ENCODE results near the gene SCTR. TPM values are rescaled to one million over a fixed set of nuclear protein-coding genes. Genes with fewer than 3 reads are reported as not detected.

The SCTR gene
- total and polyA plus RNA-seq, 2 donors (not counting 1 experiment from before 2014, with no cell fraction given), result not detected

- intact Hi-C loops (cut with micrococcal nuclease), result no loop called here
- H3K4me3 ChIP-seq (ENCODE audit: control extremely low read depth in 1 of 5, extremely low read depth in 1 of 5, insufficient read depth in 1 of 5, low read depth in 2 of 5, low read length in 4 of 5), result no peak overlapping the region
- H3K79me2 ChIP-seq (ENCODE audit: control insufficient read depth, insufficient read depth, low read length), result no peaks in the 10 kb centered on the region
- H3K4me1 Mint-ChIP-seq, result no peaks in the 10 kb centered on the region
- DNase-seq, result no peak
- H3K9ac ChIP-seq (ENCODE audit: low read length), result no peak overlapping the region
- no peaks in the 10 kb centered on the region for H3K9me3 ChIP-seq (ENCODE audit: control extremely low read depth in 1 of 3, control insufficient read depth in 2 of 3, insufficient read depth in 1 of 3, low read length in 2 of 3)
- no peaks in the 10 kb centered on the region for H4K20me1 ChIP-seq (ENCODE audit: control insufficient read depth, insufficient read depth, low read length, poor library complexity, severe bottlenecking)
- no peaks in the 10 kb centered on the region for H3K9me3 Mint-ChIP-seq (ENCODE audit: insufficient read depth)
- H3K27ac ChIP-seq (ENCODE audit: low read length in 2 of 2), result no peak overlapping the region
- ChIA-PET POLR2A (no interaction called here), CTCF (no interaction called here)
- H3K27me3 Mint-ChIP-seq, result peaks cover 25% of the 10 kb centered on the region
- no peak overlapping the region for H3K4me3 Mint-ChIP-seq
- no peaks in the 10 kb centered on the region for H3K4me1 ChIP-seq (ENCODE audit: control insufficient read depth in 2 of 2, insufficient read depth in 2 of 2, low read length in 2 of 2)
- H2AFZ ChIP-seq (ENCODE audit: insufficient read depth, low read depth, low read length, poor library complexity, severe bottlenecking), result no peak overlapping the region
- H3K36me3 ChIP-seq (replicated peaks in 1 of 2; ENCODE audit: control extremely low read depth in 1 of 2, control insufficient read depth in 1 of 2, extremely low read depth in 1 of 2, insufficient read depth in 2 of 2, low read length in 1 of 2), result no peaks in the 10 kb centered on the region
- ATAC-seq (ENCODE audit: low read depth), result no peak
- WGBS (ENCODE audit: insufficient coverage), result 84% methylated on average over 6 of the region's 6 CpGs
- no peak overlapping the region for H3K27ac Mint-ChIP-seq
- H3K27me3 ChIP-seq (replicated peaks in 1 of 4; ENCODE audit: control extremely low read depth in 1 of 4, control insufficient read depth in 3 of 4, insufficient read depth in 4 of 4, low read length in 3 of 4), result peaks cover 0 to 3% (median 0%) of the 10 kb centered on the region in 4 experiments
- TF ChIP-seq EZH2 (IDR thresholded peaks at IDR 0.05; ENCODE audit: borderline replicate concordance, insufficient read depth, low read depth, low read length, poor library complexity, severe bottlenecking) (no peak), CTCF (IDR thresholded peaks at IDR 0.05) (no peak)
- no peak overlapping the region for H3K4me2 ChIP-seq (replicated peaks; ENCODE audit: low read depth, low read length, poor library complexity, severe bottlenecking)
These were observed 127.1 kb downstream of the SCTR start for GRCh38 chr2:119397196-119397595.

- peaks cover 16% of the 10 kb centered on the region for H3K27me3 Mint-ChIP-seq
- DNase-seq, result no peak
- H3K9me3 Mint-ChIP-seq (ENCODE audit: insufficient read depth), result no peaks in the 10 kb centered on the region
- Histone ChIP-seq H4K20me1 (ENCODE audit: control insufficient read depth, insufficient read depth, low read length, poor library complexity, severe bottlenecking) (no peaks in the 10 kb centered on the region), H3K27me3 (replicated peaks in 1 of 4; ENCODE audit: control extremely low read depth in 1 of 4, control insufficient read depth in 3 of 4, insufficient read depth in 4 of 4, low read length in 3 of 4) (peaks cover 0 to 3% (median 0%) of the 10 kb centered on the region in 4 experiments), H3K4me3 (ENCODE audit: control extremely low read depth in 1 of 5, extremely low read depth in 1 of 5, insufficient read depth in 1 of 5, low read depth in 2 of 5, low read length in 4 of 5) (no peak overlapping the region), H3K36me3 (replicated peaks in 1 of 2; ENCODE audit: control extremely low read depth in 1 of 2, control insufficient read depth in 1 of 2, extremely low read depth in 1 of 2, insufficient read depth in 2 of 2, low read length in 1 of 2) (no peaks in the 10 kb centered on the region), H3K9ac (ENCODE audit: low read length) (no peak overlapping the region), H3K9me3 (ENCODE audit: control extremely low read depth in 1 of 3, control insufficient read depth in 2 of 3, insufficient read depth in 1 of 3, low read length in 2 of 3) (peaks cover 0 to 1% (median 0%) of the 10 kb centered on the region in 3 donors), H3K4me2 (replicated peaks; ENCODE audit: low read depth, low read length, poor library complexity, severe bottlenecking) (no peak overlapping the region), H2AFZ (ENCODE audit: insufficient read depth, low read depth, low read length, poor library complexity, severe bottlenecking) (no peak overlapping the region), H3K79me2 (ENCODE audit: control insufficient read depth, insufficient read depth, low read length) (no peaks in the 10 kb centered on the region), H3K27ac (ENCODE audit: low read length in 2 of 2) (no peak overlapping the region), H3K4me1 (ENCODE audit: control insufficient read depth in 2 of 2, insufficient read depth in 2 of 2, low read length in 2 of 2) (no peaks in the 10 kb centered on the region)
- no peak for ATAC-seq (ENCODE audit: low read depth)
- intact Hi-C loops (cut with micrococcal nuclease), result no loop called here
- H3K27ac Mint-ChIP-seq, result no peak overlapping the region
- ChIA-PET POLR2A (no interaction called here), CTCF (no interaction called here)
- no peaks in the 10 kb centered on the region for H3K4me1 Mint-ChIP-seq
- WGBS (ENCODE audit: insufficient coverage), result 100% methylated on average over 1 of the region's 3 CpGs
- TF ChIP-seq EZH2 (IDR thresholded peaks at IDR 0.05; ENCODE audit: borderline replicate concordance, insufficient read depth, low read depth, low read length, poor library complexity, severe bottlenecking), result no peak
- TF ChIP-seq CTCF (IDR thresholded peaks at IDR 0.05), result no peak
- no peak overlapping the region for H3K4me3 Mint-ChIP-seq
These were observed 130.1 kb downstream of the SCTR start for GRCh38 chr2:119393971-119394748.
